HG03378 (cell line): ENCODE data around the gene ICA1.
"Not testable (repeated sequence)": the region's sequence is repeated elsewhere in the genome, so short reads cannot be mapped to it uniquely, and the experiment has no call there.

Experiments
- ATAC-seq: cut with Tn5 transposase; IDR thresholded peaks from one replicate; pipeline ENCODE4 v1.9.1; 2021; ENCODE audit warnings: mild to moderate bottlenecking, moderate library complexity; ENCODE audit not compliant: unreplicated experiment

Gene ICA1

GRCh38 chr7:8261711-8262695 is at the start of gene ICA1:
TSS of gene ICA1 (minus strand) at chr7:8262167. CDS start at chr7:8235926, 26,241 bp downstream.
- peak; percentile 43 for ATAC-seq

- ATAC-seq = no peak
These were observed 48.9 kb upstream of the ICA1 start for GRCh38 chr7:8310876-8311275.

GRCh38 chr7:8305625-8306388 is 43.8 kb upstream of the ICA1 start:
- no peak for ATAC-seq

GRCh38 chr7:8305104-8305503 is 43.1 kb upstream of the ICA1 start:
- no peak for ATAC-seq

GRCh38 chr7:8303904-8304528 is 42.0 kb upstream of the ICA1 start:
- ATAC-seq = no peak

DNA sequence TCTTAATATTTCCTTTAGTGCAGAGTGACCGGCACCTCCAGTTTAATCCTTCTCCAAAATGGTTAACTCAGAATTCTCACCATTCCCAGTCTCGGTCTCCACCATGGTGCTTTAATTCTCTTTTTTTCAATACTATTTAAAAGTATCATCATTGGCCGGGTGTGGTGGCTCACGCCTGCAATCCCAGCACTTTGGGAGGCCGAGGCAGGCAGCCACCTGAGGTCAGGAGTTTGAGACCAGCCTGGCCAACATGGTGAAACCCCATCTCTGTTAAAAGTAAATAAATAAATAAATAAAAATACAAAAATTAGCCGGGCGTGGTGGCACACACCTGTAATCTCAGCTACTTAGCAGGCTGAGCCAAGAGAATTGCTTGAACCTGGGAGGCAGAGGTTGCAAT is 35.1 kb upstream of the ICA1 start:
- not testable (repeated sequence) for ATAC-seq

- ATAC-seq = no peak
These were observed 34.3 kb upstream of the ICA1 start for GRCh38 chr7:8296362-8296659.

DNA sequence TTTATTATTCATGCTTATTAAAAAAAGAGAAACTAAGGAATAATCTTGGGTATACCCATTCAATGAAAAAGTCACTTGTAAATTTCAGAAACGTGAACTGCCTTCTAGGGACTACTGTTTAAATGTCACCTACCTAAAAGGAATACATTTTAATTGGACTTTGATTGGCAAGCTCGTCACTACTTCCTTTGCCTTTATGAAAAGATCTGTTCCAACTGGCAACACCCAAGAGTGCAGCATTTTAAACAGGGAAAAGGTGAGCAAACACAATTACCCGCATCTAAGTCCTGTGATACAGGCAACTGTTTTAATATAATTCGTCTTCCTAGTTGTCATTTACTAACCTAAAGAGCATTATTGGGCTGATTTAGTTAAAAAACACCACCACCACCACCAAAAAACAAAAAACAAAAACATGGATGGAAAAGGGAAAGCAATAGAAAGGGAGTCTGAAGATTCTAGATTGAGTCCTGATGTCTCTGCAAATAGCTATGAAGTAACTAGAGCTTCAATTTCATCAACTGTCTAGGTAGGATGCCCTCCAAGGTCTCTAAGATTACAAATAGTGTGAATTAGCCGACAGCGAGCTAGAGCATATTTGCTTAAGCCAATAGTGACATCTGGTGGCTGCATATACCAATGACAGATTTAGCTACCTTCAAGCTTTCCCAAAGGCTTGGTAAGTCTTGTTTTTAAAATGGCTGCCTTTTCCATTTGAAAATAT is 33.8 kb upstream of the ICA1 start:
- ATAC-seq = peak; percentile 99

GRCh38 chr7:8291397-8292141 is 29.6 kb upstream of the ICA1 start:
- no peak for ATAC-seq

GRCh38 chr7:8290645-8291308 is 28.8 kb upstream of the ICA1 start:
- ATAC-seq = no peak

DNA sequence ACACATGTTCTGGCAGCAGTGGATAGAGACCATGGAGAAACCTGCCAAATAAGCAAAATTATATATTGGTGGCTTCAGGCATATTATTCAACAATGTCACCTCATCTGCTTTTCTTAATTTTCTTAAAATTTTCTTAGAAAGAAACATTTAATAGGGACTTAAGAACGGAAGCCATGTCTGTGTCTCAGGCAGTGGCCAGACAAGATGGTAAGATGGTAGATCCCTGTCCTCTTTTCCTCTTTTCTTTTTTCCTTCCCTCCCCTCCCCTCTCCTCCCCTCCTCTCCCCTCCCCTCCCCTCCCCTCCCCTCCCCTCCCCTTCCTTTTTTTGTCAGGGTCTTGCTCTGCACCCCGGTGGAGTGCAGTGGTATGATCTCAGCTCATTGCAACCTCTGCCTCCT is 24.2 kb upstream of the ICA1 start:
- no peak for ATAC-seq

DNA sequence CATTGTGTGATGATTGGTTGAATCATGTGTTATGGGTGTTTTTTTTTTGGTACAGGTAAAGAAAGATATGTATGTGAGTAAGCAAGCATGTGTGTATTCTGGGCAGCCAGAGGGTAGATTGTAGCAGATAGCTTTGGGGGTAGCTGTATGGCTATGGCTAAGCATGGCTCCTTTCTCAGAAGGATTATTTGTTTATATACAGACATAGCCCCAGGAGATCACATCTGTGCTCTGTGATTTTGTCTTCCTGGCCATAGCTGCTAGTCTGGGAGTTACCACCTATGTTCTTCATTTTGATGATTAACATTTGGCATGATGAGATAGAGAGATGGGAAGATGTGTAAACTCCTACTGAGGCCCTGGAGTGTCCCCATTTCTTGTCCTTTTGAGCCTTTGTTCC is 23.2 kb upstream of the ICA1 start:
- no peak for ATAC-seq

DNA sequence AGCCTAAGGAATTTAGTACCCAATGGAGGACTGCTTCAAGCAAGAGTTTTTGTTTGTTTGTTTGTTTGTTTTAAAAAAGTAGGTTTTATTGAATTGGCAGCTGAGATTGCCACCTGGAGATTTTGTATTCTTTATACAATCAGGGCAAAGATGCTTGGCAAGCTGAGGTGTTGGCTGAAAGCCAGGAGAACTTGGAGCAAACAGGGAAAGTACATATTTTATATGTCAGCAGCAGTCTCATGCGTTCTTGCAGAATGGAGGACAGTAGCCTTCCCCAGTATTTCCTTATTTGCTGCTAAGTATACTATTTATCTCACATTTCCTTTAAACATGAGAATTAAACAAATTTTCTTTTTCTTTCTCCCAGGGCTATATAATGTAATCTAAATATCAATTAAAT is 22.6 kb upstream of the ICA1 start:
- no peak for ATAC-seq

DNA sequence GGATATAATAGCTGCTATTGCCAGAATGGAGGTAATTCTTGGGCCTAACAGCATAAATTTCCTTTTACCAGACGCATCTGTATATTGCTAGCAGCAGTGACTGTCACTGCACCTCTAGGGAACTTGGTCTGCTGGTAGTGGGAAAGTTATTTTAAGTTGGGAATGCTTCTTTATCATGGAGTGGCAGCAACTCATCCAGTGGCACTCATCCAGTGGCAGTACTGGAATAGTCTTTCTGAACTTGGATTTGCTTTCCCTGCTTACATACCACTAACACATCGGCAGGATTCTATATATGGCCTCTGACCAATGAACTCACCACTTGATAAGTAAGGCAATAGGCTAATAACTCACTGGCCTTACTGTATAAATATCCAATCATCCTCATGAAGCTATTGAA is 22.0 kb upstream of the ICA1 start:
- no peak for ATAC-seq

- ATAC-seq = no peak
These were observed 20.9 kb upstream of the ICA1 start for GRCh38 chr7:8282871-8283270.

DNA sequence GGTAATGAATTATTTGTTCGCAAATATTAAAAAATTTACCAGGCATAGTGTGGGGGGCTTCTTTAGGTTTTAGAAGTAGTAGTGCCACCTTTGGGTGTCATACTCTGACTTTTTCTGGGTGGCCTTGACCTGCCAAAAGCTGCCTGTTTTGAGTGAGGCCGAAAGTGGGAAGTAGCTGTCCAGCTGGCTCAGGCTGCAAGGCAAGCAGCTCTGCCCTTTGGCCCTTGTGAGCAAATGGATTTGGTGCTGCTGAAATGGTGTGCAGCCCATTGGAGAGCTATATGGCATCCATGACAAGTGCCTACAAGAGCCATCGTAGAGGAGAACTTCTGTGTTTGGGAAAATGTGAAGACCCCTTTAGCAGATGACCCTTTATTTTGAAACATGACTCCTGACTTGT is 20.2 kb upstream of the ICA1 start:
- ATAC-seq = no peak

DNA sequence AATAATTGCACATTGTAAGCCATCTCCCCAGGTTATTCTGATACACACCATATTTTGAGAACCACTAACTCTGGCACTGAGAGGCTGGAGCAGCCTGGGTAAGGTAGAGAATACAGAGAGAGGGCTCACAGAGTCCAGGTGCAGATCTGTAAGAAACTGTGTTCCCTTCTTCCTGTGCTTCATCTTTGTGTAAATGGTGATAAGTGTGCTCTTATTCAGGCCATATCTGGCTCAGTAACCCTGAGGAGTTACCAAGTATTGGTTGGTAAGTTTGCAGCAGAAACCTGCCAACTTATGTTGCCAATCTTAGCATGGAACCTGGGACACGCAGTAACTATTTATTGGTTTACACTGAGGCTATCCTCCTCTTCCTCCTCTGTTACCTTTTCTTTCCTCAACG is 16.2 kb upstream of the ICA1 start:
- no peak for ATAC-seq

GRCh38 chr7:8277394-8277982 is 15.5 kb upstream of the ICA1 start:
- no peak for ATAC-seq

- ATAC-seq = no peak
These were observed 12.6 kb upstream of the ICA1 start for GRCh38 chr7:8274589-8274988.
